ENCODE results near the gene LRRK1.

Gene LRRK1

DNA sequence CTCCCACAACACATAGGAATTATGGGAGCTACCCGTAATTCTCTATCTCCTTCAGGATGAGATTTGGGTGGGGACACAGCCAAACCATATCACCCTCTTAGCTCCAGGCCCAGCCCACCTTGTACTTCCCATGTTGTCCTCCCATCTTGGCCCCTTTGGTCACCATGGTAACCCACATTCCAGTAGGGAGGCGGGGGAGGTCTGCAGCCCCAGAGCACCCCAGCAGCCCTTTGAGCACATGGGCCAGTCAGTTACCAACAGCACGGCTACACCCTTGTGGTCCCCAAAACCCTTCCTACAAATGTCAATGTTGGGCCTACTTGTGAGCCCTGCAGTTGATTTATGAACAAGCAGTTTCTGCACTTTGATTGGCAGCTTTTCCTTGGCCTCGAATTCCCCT is 84.5 kb downstream of the LRRK1 start:
- DNase-seq (ENCODE audit: low read depth in 2 of 2, low spot score in 1 of 2) = no peak

DNA sequence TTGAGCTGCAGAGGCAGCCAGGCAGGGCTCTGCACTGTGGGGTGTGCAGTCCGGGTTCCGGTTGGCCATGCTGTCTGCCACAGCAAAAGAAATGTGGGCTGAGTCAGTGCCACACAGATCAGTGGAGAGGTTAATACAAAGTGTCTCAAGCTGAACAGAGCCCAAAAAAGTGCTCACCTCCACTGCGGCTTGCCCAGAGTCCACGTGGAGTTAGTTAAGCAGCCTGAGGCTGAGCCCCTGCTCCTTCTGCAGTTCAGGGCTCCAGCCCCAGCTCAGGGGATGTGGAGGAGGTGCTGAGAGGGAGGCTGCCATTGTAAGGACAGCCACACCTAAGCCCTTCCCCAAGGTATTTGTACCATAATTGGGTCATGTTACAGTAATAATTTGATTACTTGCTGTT is 85.3 kb downstream of the LRRK1 start:
- no peak for DNase-seq (ENCODE audit: low read depth in 2 of 2, low spot score in 1 of 2)

GRCh38 chr15:101004986-101005747 is 86.0 kb downstream of the LRRK1 start:
- no peak for DNase-seq (ENCODE audit: low read depth in 2 of 2, low spot score in 1 of 2)

- peak; percentile 28 to 30 for DNase-seq (ENCODE audit: low read depth in 2 of 2, low spot score in 1 of 2)
These were observed 88.0 kb downstream of the LRRK1 start for GRCh38 chr15:101006931-101007691.

GRCh38 chr15:101008158-101009139 is 89.3 kb downstream of the LRRK1 start:
- peak; percentile 69 to 83 for DNase-seq (ENCODE audit: low read depth in 2 of 2, low spot score in 1 of 2)

DNA sequence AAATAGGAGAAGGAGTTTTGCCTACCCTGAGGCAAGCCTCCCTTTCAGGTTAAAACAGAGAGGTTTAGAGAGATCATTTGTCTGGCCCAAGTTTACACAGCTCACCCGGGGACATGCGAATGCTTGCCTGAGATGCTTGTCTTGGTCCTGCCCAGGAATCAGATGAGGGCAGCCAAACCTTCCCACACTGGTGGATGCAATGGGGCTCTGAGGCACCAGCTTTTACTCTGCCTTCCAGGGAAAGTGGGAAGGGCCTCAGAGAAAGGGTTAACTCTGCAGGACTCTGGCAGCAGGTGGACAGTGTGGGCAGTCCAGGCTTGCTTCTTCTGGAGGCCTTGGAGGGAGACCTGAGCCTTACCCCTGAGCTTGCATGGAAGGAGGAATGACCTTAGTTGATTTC is 90.0 kb downstream of the LRRK1 start:
- DNase-seq (ENCODE audit: low read depth in 2 of 2, low spot score in 1 of 2) = no peak

- no peak for DNase-seq (ENCODE audit: low read depth in 2 of 2, low spot score in 1 of 2)
These were observed 91.6 kb downstream of the LRRK1 start for GRCh38 chr15:101010781-101011180.

- no peak for DNase-seq (ENCODE audit: low read depth in 2 of 2, low spot score in 1 of 2)
These were observed 93.4 kb downstream of the LRRK1 start for GRCh38 chr15:101012326-101013200.

GRCh38 chr15:101013201-101013550 is 94.0 kb downstream of the LRRK1 start:
- no peak for DNase-seq (ENCODE audit: low read depth in 2 of 2, low spot score in 1 of 2)

DNA sequence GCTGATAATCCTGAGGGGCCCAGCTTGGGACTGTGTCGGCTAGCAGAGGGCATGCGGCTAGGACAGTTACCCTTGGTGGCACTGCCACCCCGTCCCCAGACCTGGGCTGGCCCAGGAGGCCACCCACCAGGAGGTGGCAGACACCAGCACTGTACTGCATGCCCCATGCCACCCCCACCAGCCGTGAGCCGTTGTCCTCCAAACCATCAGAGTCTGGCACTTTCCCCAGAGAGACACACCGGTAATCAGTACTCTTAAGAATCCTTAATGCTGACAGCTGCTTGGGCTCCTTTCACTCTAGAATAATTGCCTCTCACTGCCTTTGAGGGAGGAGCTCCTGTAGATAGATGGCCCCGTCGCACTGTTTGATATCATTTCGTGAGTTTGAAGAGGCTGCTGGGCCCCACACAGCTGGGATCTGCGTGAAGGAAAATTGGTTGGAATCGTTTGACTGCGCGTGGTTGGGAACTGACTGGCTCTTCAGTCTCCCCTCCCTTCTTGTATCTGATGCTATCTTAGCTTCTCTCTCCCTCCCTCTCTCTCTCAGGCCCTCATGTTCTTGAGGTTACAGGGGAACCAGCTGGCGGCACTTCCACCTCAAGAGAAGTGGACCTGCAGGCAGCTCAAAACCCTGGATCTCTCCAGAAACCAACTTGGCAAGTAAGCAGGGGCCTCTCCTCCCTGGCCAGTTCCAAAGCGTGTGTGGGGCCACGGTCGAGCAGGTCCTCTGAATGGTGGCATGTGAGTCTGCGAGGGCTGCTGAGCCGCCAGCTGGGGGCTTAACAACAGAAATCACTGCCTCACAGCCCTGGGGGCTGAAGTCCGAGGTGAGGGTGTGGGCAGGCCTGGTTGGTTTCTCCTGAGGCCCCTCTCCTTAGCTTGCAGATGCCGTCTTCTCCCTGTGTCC is 94.9 kb downstream of the LRRK1 start:
- no peak for DNase-seq (ENCODE audit: low read depth in 2 of 2, low spot score in 1 of 2)

- DNase-seq (ENCODE audit: low read depth in 2 of 2, low spot score in 1 of 2) = peak; percentile 21 to 50
These were observed 96.0 kb downstream of the LRRK1 start for GRCh38 chr15:101014921-101015841.

DNA sequence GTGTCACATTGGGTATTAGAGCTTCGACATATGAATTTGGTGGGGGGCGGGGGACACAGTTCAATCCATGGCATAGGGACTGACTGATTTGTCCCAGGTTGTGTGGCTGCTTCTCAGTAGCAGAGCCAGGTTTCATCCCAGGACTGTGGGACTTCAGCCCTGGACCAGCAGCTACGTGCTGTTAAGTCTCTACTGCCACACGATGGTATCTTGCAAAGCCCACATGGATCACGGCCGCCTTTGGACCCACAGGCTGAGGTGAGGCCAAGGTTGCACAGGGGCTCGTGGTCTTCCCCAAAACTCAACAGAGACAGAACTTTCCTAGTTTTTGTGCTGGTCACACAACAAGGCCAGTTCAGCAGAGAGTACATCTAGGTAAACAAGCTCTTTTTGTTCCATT is 97.4 kb downstream of the LRRK1 start:
- DNase-seq (ENCODE audit: low read depth in 2 of 2, low spot score in 1 of 2) = no peak

GRCh38 chr15:101017093-101017754 is 98.1 kb downstream of the LRRK1 start:
- no peak for DNase-seq (ENCODE audit: low read depth in 2 of 2, low spot score in 1 of 2)

- DNase-seq (ENCODE audit: low read depth in 2 of 2, low spot score in 1 of 2) = no peak
These were observed 98.9 kb downstream of the LRRK1 start for GRCh38 chr15:101018016-101018415.

GRCh38 chr15:101018450-101018849 is 99.3 kb downstream of the LRRK1 start:
- no peak for DNase-seq (ENCODE audit: low read depth in 2 of 2, low spot score in 1 of 2)

DNA sequence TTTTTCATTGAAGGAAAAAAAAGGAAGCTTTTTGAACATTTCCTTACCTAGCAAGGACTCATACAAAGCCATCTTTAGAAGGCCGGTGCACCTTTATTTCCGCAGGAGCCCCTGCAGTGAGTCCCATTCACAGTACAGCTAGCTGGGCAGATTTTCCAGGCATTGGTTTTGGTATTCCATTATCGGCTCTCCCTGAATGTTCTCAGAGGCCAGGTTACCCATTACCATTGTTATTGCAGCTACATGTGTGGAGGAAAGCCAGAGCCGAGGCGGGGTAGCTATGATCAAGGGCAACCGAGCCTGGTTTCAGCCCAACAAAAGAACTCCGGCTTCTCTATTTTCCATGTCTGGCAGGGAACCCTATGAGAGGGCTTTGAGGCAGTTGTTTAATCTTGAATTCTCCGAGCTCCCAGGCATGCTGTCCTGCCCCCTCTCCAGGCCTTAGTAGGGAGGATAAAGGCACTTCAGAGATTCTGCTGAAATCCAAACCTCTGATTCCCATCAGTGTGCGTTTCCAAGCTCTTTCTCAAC is 100.3 kb downstream of the LRRK1 start:
- DNase-seq (ENCODE audit: low read depth in 2 of 2, low spot score in 1 of 2) = no peak

DNA sequence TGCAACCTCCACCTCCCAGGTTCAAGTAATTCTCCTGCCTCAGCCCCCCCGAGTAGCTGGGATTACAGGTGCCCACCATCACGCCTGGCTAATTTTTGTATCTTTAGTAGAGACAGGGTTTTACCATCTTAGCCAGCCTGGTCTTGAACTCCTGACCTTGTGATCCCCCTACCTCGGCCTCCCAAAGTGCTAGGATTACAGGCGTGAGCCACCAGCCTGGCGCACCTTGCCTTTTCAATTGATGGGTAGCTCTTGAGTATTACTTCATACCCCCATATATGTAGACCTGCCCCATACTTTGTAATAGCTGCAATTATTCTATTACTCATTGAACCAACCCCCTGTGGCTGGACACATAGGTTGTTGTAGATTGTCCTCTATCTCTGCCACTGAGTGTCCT is 101.3 kb downstream of the LRRK1 start:
- DNase-seq (ENCODE audit: low read depth in 2 of 2, low spot score in 1 of 2) = no peak

- no peak for DNase-seq (ENCODE audit: low read depth in 2 of 2, low spot score in 1 of 2)
These were observed 101.8 kb downstream of the LRRK1 start for GRCh38 chr15:101020945-101021344.
